GM19467 (cell line): ENCODE data around the gene ATP5F1A.

Experiments
- ATAC-seq: cut with Tn5 transposase; IDR thresholded peaks from one replicate; pipeline ENCODE4 v1.9.1; 2021; ENCODE audit warnings: mild to moderate bottlenecking, moderate library complexity; ENCODE audit not compliant: unreplicated experiment

ATP5F1A gene

GRCh38 chr18:46073474-46074331 lies 24.4 kb downstream of the ATP5F1A start:
- ATAC-seq, result no peak

- no peak for ATAC-seq
Observed at GRCh38 chr18:46072959-46073358, 25.1 kb downstream of the ATP5F1A start.

GRCh38 chr18:46072376-46072867 lies 25.7 kb downstream of the ATP5F1A start:
- no peak for ATAC-seq

- ATAC-seq, result peak; percentile 45
Observed at GRCh38 chr18:46071653-46072375, 26.3 kb downstream of the ATP5F1A start, which contains the start of gene PSTPIP2. Gene PSTPIP2, minus strand, starts transcription at chr18:46072260. Its CDS starts 72 bp downstream, at chr18:46072188.

- no peak for ATAC-seq
Observed at GRCh38 chr18:46070815-46071652, 27.1 kb downstream of the ATP5F1A start.

- no peak for ATAC-seq
Observed at GRCh38 chr18:46070232-46070631, 27.9 kb downstream of the ATP5F1A start.

- no peak for ATAC-seq
Observed at GRCh38 chr18:46069524-46069923, 28.6 kb downstream of the ATP5F1A start.

- ATAC-seq, result no peak
Observed at GRCh38 chr18:46068763-46069162, 29.3 kb downstream of the ATP5F1A start.

GRCh38 chr18:46067438-46068007 lies 30.6 kb downstream of the ATP5F1A start:
- no peak for ATAC-seq

- ATAC-seq, result no peak
Observed at GRCh38 chr18:46062781-46063180, 35.3 kb downstream of the ATP5F1A start.

- ATAC-seq, result no peak
Observed at GRCh38 chr18:46061796-46062195, 36.3 kb downstream of the ATP5F1A start.

- no peak for ATAC-seq
Observed at GRCh38 chr18:46061387-46061786, 36.7 kb downstream of the ATP5F1A start.

- no peak for ATAC-seq
Observed at GRCh38 chr18:46060359-46060841, 37.7 kb downstream of the ATP5F1A start.

- no peak for ATAC-seq
Observed at GRCh38 chr18:46055838-46056230, 42.3 kb downstream of the ATP5F1A start.

- ATAC-seq, result no peak
Observed at GRCh38 chr18:46054956-46055837, 42.9 kb downstream of the ATP5F1A start.

GRCh38 chr18:46053368-46054095 lies 44.6 kb downstream of the ATP5F1A start:
- no peak for ATAC-seq

GRCh38 chr18:46051731-46052461 lies 46.2 kb downstream of the ATP5F1A start:
- no peak for ATAC-seq

- ATAC-seq, result no peak
Observed at GRCh38 chr18:46050268-46050667, 47.8 kb downstream of the ATP5F1A start.
